SK-N-SH (cell line): ENCODE measurements around the gene SPG21. TPM values are rescaled to one million over a fixed set of nuclear protein-coding genes. Genes with fewer than 3 reads are reported as not detected.

ENCODE experiments used
- CTCF ChIA-PET: fragments of 300-600, 350-600 bp; formaldehyde crosslinking; extraction: SDS; loops from one replicate; lab custom pipeline; 2021; lab: Yijun Ruan, JAX
- POLR2A ChIA-PET: fragments of 350-600 bp; sonication (Branson Sonifier 250); formaldehyde crosslinking; extraction: SDS; loops from one replicate; lab custom pipeline; 2020; ENCODE audit warnings: antibody characterized with exemption, inconsistent platforms; lab: Yijun Ruan, JAX
- DNase-seq: peaks from one replicate; pipeline ENCODE4 v3.0.0; 2012
- H2AFZ ChIP-seq: fragments of 200-600 bp; sonication (generic); 2 replicates; pipeline ENCODE4 v1.8.1; 2016; ENCODE audit warnings: antibody characterized with exemption, mild to moderate bottlenecking, low read depth
- H3F3A ChIP-seq: fragments of 200-600 bp; sonication (generic); replicated peaks from 2 replicates; pipeline ENCODE3; 2016; ENCODE audit warnings: antibody characterized with exemption, mild to moderate bottlenecking; ENCODE audit not compliant: insufficient read depth
- H3K27ac ChIP-seq, 2 experiments: fragments of 200-500 bp in 1 of 2; fragments of 200-600 bp in 1 of 2; sonication (Bioruptor generic) in 1 of 2; sonication (generic), shearing (Covaris generic) in 1 of 2; 2 replicates each; pipeline versions ENCODE4 v1.5.1 to v1.6.1; 2014 to 2016; ENCODE audit warnings: low read depth in 2 of 2, inconsistent platforms in 1 of 2, low read length in 1 of 2, mild to moderate bottlenecking in 1 of 2, mixed read lengths in 1 of 2
- H3K27me3 ChIP-seq: fragments of 200-600 bp; sonication (generic), shearing (Covaris generic); 2 replicates; pipeline ENCODE4 v1.6.1; 2016; ENCODE audit warnings: mixed run types; ENCODE audit not compliant: insufficient read depth
- H3K36me3 ChIP-seq, 2 experiments: fragments of 200-500 bp in 1 of 2; fragments of 200-600 bp in 1 of 2; sonication (Bioruptor generic) in 1 of 2; sonication (generic) in 1 of 2; replicated peaks in 1 of 2; 2 replicates each; pipeline versions ENCODE3 to v1.5.1; 2014 to 2016; ENCODE audit warnings: low read length in 1 of 2, mild to moderate bottlenecking in 1 of 2; ENCODE audit not compliant: insufficient read depth in 2 of 2, control insufficient read depth in 1 of 2
- H3K4me1 ChIP-seq, 2 experiments: fragments of 200-500 bp in 1 of 2; fragments of 200-600 bp in 1 of 2; sonication (Bioruptor generic) in 1 of 2; sonication (generic), shearing (Covaris generic) in 1 of 2; 2 replicates each; pipeline versions ENCODE4 v1.5.1 to v1.6.1; 2014 to 2016; ENCODE audit warnings: low read depth in 1 of 2, low read length in 1 of 2, mixed run types in 1 of 2; ENCODE audit not compliant: insufficient read depth in 2 of 2, control insufficient read depth in 1 of 2
- H3K4me2 ChIP-seq: fragments of 200-600 bp; sonication (generic), shearing (Covaris generic); 2 replicates; pipeline ENCODE4 v1.6.1; 2017; ENCODE audit warnings: mixed run types
- H3K4me3 ChIP-seq, 2 experiments: fragments of 200-500 bp in 1 of 2; fragments of 200-600 bp in 1 of 2; sonication (Bioruptor generic) in 1 of 2; sonication (generic), shearing (Covaris generic) in 1 of 2; 2 replicates each; pipeline versions ENCODE4 v1.5.1 to v1.8.1; 2014 to 2016; ENCODE audit warnings: low read depth in 2 of 2, inconsistent platforms in 1 of 2, low read length in 1 of 2, mild to moderate bottlenecking in 1 of 2, mixed read lengths in 1 of 2, moderate library complexity in 1 of 2
- H3K79me2 ChIP-seq: fragments of 200-600 bp; sonication (generic); 2 replicates; pipeline ENCODE4 v1.8.1; 2017; ENCODE audit warnings: mild to moderate bottlenecking; ENCODE audit not compliant: insufficient read depth
- H3K9ac ChIP-seq: fragments of 200-600 bp; sonication (generic); 2 replicates; pipeline ENCODE4 v1.6.1; 2017; ENCODE audit warnings: mixed run types
- H3K9me2 ChIP-seq: fragments of 200-600 bp; sonication (generic); 2 replicates; pipeline ENCODE4 v1.6.1; 2017; ENCODE audit warnings: mixed run types
- H3K9me3 ChIP-seq: fragments of 200-600 bp; sonication (generic); 2 replicates; pipeline ENCODE4 v1.6.1; 2017; ENCODE audit warnings: mixed run types, mild to moderate bottlenecking, moderate library complexity
- H4K20me1 ChIP-seq: fragments of 200-600 bp; sonication (generic); 2 replicates; pipeline ENCODE4 v1.6.1; 2017; ENCODE audit warnings: mild to moderate bottlenecking, mixed run types; ENCODE audit not compliant: insufficient read depth
- EP300 ChIP-seq, 2 experiments: IDR thresholded peaks; 2 replicates each; pipeline versions ENCODE4 v1.4.0 to v1.6.1; 2012; ENCODE audit warnings: borderline replicate concordance in 1 of 2, low read depth in 1 of 2, low read length in 1 of 2
- FOSL2 ChIP-seq: IDR thresholded peaks from 2 replicates; pipeline ENCODE4 v1.4.0; 2012; ENCODE audit warnings: low read depth, mild to moderate bottlenecking, moderate library complexity, borderline replicate concordance
- FOXJ3 ChIP-seq: sonication (generic); formaldehyde crosslinking; IDR thresholded peaks from 2 replicates; pipeline ENCODE4 v1.5.1; 2020; ENCODE audit warnings: mild to moderate bottlenecking, missing genetic modification reagents
- MAX ChIP-seq: IDR thresholded peaks from 2 replicates; pipeline ENCODE4 v1.4.0; 2012; ENCODE audit warnings: low read depth
- NFIC ChIP-seq: IDR thresholded peaks from 2 replicates; pipeline ENCODE4 v1.4.0; 2012; ENCODE audit warnings: borderline replicate concordance
- NRF1 ChIP-seq: IDR thresholded peaks from 2 replicates; pipeline ENCODE4 v1.6.1; 2012; ENCODE audit warnings: low read depth, mild to moderate bottlenecking, low read length
- POLR2AphosphoS5 ChIP-seq: IDR thresholded peaks from 2 replicates; pipeline ENCODE4 v1.6.1; 2012; ENCODE audit warnings: low read depth, low read length
- RAD21 ChIP-seq: IDR thresholded peaks from 2 replicates; pipeline ENCODE4 v1.6.1; 2012; ENCODE audit warnings: mild to moderate bottlenecking, low read length
- RCOR1 ChIP-seq: fragments of 150-350 bp; IDR thresholded peaks from 2 replicates; pipeline ENCODE4 v1.6.1; 2017; ENCODE audit warnings: antibody characterized with exemption, low read length
- RFX5 ChIP-seq: IDR thresholded peaks from 2 replicates; pipeline ENCODE4 v1.6.1; 2012; ENCODE audit warnings: mild to moderate bottlenecking, improper control_type of control experiment, low read length
- RXRA ChIP-seq: IDR thresholded peaks from 2 replicates; pipeline ENCODE4 v1.4.0; 2012; ENCODE audit warnings: low read depth, mild to moderate bottlenecking, borderline replicate concordance
- TCF12 ChIP-seq: IDR thresholded peaks from 2 replicates; pipeline ENCODE4 v1.4.0; 2012
- TEAD4 ChIP-seq: IDR thresholded peaks from 2 replicates; pipeline ENCODE4 v1.4.0; 2012; ENCODE audit warnings: mild to moderate bottlenecking, borderline replicate concordance; ENCODE audit not compliant: insufficient read depth
- USF1 ChIP-seq: IDR thresholded peaks from 2 replicates; pipeline ENCODE4 v1.4.0; 2012; ENCODE audit warnings: low read depth, borderline replicate concordance
- USF2 ChIP-seq: fragments of 150-350 bp; IDR thresholded peaks from 2 replicates; pipeline ENCODE4 v1.6.1; 2017; ENCODE audit warnings: antibody characterized with exemption, low read length, low read depth, borderline replicate concordance
- YY1 ChIP-seq: IDR thresholded peaks from 2 replicates; pipeline ENCODE4 v1.4.0; 2012; ENCODE audit warnings: low read depth, mild to moderate bottlenecking
- ZBTB33 ChIP-seq: IDR thresholded peaks from 2 replicates; pipeline ENCODE4 v1.4.0; 2012; ENCODE audit warnings: low read depth, borderline replicate concordance
- WGBS: methylation state at CpG from one replicate; pipeline ENCODE4 v1.1.6; 2017; ENCODE audit warnings: low lambda C conversion rate; 5-methylcytosine and 5-hydroxymethylcytosine counted together
- polyA plus RNA-seq, 3 experiments: library from polyadenylated mRNA; depleted of rRNA; stranded (reverse); fragments of >200 nt; gene quantifications; 2 replicates each; pipeline ENCODE4 v1.2.3, GENCODE V29; 2012

Gene SPG21
- polyA plus RNA-seq, 1 of the 3 experiments (the other 2 are of a cell fraction), result 56.5 TPM

GRCh38 chr15:64970698-64971097, 19.0 kb downstream of the SPG21 start (continued):
- TF ChIP-seq MAX (no peak), FOXJ3 (no peak), RXRA (no peak), RAD21 (no peak), ZBTB33 (no peak)

- no peak overlapping the region for H3K9ac ChIP-seq
- no peak for TF ChIP-seq RAD21
- no peak for TF ChIP-seq TCF12
- TF ChIP-seq NRF1, result no peak
- no peak for TF ChIP-seq RFX5
- no peak for TF ChIP-seq USF1
- no peak for TF ChIP-seq NFIC
- no peak for TF ChIP-seq FOSL2
- TF ChIP-seq YY1, result no peak
- no peak for TF ChIP-seq TEAD4
- no peak for TF ChIP-seq POLR2AphosphoS5
- ChIA-PET POLR2A (no interaction called here), CTCF (no interaction called here)
- no peaks in the 10 kb centered on the region for H3K4me1 ChIP-seq
- no peak overlapping the region for H3K4me2 ChIP-seq
- peaks cover 8% of the 10 kb centered on the region for H3F3A ChIP-seq
- no peak for DNase-seq
- H3K4me3 ChIP-seq, result no peak overlapping the region
- no peaks in the 10 kb centered on the region for H3K9me2 ChIP-seq
- no peaks in the 10 kb centered on the region for H3K79me2 ChIP-seq
- no peak overlapping the region for H2AFZ ChIP-seq
- no peaks in the 10 kb centered on the region for H3K27me3 ChIP-seq
- H3K9me3 ChIP-seq, result no peaks in the 10 kb centered on the region
- no peaks in the 10 kb centered on the region for H4K20me1 ChIP-seq
- WGBS, result 100% methylated on average over 1 of the region's 1 CpG
- H3K27ac ChIP-seq, result no peak overlapping the region
- H3K36me3 ChIP-seq, result peaks cover 39 to 69% of the 10 kb centered on the region in 2 experiments
Observed at GRCh38 chr15:64969401-64969800, 20.3 kb downstream of the SPG21 start.

DNA sequence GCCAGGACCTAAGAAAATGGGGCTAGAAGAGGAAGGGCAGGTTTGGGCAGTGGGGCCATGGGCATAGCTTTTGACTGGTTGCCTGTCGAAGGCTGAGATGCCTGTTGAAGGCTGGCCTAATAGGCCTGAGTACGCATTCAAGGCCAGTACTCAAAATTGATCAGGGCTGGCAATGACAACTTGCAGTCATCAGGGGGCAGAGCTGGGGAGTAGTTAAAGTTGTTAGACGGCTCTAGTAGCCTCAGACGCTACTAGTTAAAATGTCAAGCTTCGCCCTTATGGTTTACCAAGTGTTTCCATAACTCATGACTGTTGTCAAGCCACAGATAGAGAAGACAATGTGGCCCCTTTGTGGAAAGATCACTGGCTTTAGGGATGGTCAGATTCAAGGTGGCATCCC, 28.7 kb downstream of the SPG21 start:
- POLR2A ChIA-PET, result interaction anchor here (1.1 kb wide), 1 partner anchor 16 kb away, joined by 3 read pairs; no protein-coding TSS in a partner anchor
- 93% methylated on average over 5 of the region's 5 CpGs for WGBS
- peaks cover 54 to 65% of the 10 kb centered on the region in 2 experiments for H3K36me3 ChIP-seq
- TF ChIP-seq RCOR1 (no peak), FOSL2 (no peak), USF2 (no peak), EP300 (IDR thresholded peaks at IDR 0.05; ENCODE audit: borderline replicate concordance in 1 of 2, low read depth in 1 of 2, low read length in 1 of 2) (no peak), MAX (no peak), NFIC (no peak)
- H3K79me2 ChIP-seq, result no peaks in the 10 kb centered on the region
- no peaks in the 10 kb centered on the region for H3K27me3 ChIP-seq
- no peak overlapping the region for H3K4me2 ChIP-seq
- CTCF ChIA-PET, result no interaction called here
- H3F3A ChIP-seq, result no peaks in the 10 kb centered on the region
- H4K20me1 ChIP-seq, result no peaks in the 10 kb centered on the region
- no peak overlapping the region for H3K4me3 ChIP-seq
- no peaks in the 10 kb centered on the region for H3K4me1 ChIP-seq
- no peaks in the 10 kb centered on the region for H3K9me2 ChIP-seq
- no peak overlapping the region for H2AFZ ChIP-seq
- H3K9ac ChIP-seq, result no peak overlapping the region
- no peaks in the 10 kb centered on the region for H3K9me3 ChIP-seq
- DNase-seq, result no peak
- H3K27ac ChIP-seq, result no peak overlapping the region
